Gastrocnemius medialis (tissue), 4 donors: ENCODE results near the gene WASL. TPM values are rescaled to one million over a fixed set of nuclear protein-coding genes. Genes with fewer than 3 reads are reported as not detected.

Experiments
- ATAC-seq, 2 donors: fragments of 150-250 bp; one replicate each; pipeline ENCODE4 v1.9.1; 2016
- DNase-seq, 2 donors: peaks; one replicate each; pipeline ENCODE4 v3.0.0-alpha.2; 2019
- H3K27ac ChIP-seq, 4 donors: fragments of 200-600 bp; sonication (generic); 1 replicate in 1 of 4; 2 replicates in 3 of 4; pipeline ENCODE4 v1.5.1; 2016 to 2018; ENCODE audit warnings: mild to moderate bottlenecking in 2 of 4, moderate library complexity in 1 of 4
- H3K27me3 ChIP-seq, 3 donors: fragments of 200-600 bp; sonication (generic) in 2 of 3; 1 replicate in 1 of 3; 2 replicates in 2 of 3; pipeline versions ENCODE4 v1.5.1 to v1.6.0; 2016 to 2019; ENCODE audit warnings: mild to moderate bottlenecking in 1 of 3, moderate library complexity in 1 of 3
- H3K36me3 ChIP-seq, 2 donors: fragments of 200-600 bp; sonication (generic) in 1 of 2; one replicate each; pipeline ENCODE4 v1.5.1; 2017 to 2018
- H3K4me1 ChIP-seq, 2 donors: fragments of 200-600 bp; sonication (generic) in 1 of 2; one replicate each; pipeline ENCODE4 v1.5.1; 2016 to 2017; ENCODE audit warnings: mild to moderate bottlenecking in 2 of 2
- H3K4me3 ChIP-seq, 4 donors: fragments of 200-600 bp; sonication (generic) in 3 of 4; 1 replicate in 1 of 4; 2 replicates in 3 of 4; pipeline ENCODE4 v1.5.1; 2016 to 2019; ENCODE audit warnings: mild to moderate bottlenecking in 2 of 4
- H3K9me3 ChIP-seq, 3 donors: fragments of 200-600 bp; sonication (generic) in 2 of 3; 1 replicate in 1 of 3; 2 replicates in 2 of 3; pipeline ENCODE4 v1.5.1; 2016 to 2019
- POLR2A ChIP-seq, 2 donors: fragments of 450-650 bp; IDR thresholded peaks; one replicate each; pipeline ENCODE4 v1.6.1; 2017; ENCODE audit warnings: antibody characterized with exemption in 2 of 2, mild to moderate bottlenecking in 2 of 2, moderate library complexity in 2 of 2
- in situ Hi-C, 4 donors: fragments of 200-750 bp; cut with MboI; loops; one replicate each; pipeline versions ENCODE4 v1.15.0 to v1.8.0; 2017; ENCODE audit warnings: low sequenced_read_pairs in 4 of 4
- intact Hi-C: fragments of 100-400 bp; cut with DNase I; formaldehyde crosslinking; loops from one replicate; pipeline ENCODE4 v1.15.1; 2023; ENCODE audit warnings: low total_unique reads
- total RNA-seq, 4 donors: library from RNA; depleted of rRNA; stranded (reverse); fragments of >200 nt; gene quantifications; one replicate each; pipeline versions ENCODE4 v1.1.0 to v1.2.3, GENCODE V29; 2016
- TF ChIP-seq, protein P1 (sequence below), 5 experiments: fragments of 450-650 bp in 3 of 5; fragments of 200-600 bp in 2 of 5; sonication (generic) in 2 of 5; IDR thresholded peaks in 4 of 5; conservative IDR thresholded peaks in 1 of 5; 1 replicate in 4 of 5; 2 replicates in 1 of 5; pipeline ENCODE4 v1.5.1; 2016 to 2019; ENCODE audit warnings: antibody characterized with exemption in 5 of 5, mild to moderate bottlenecking in 3 of 5, moderate library complexity in 3 of 5

WASL gene
- total RNA-seq, 4 donors from 2014 or later, result 29.0 to 40.4 (median 33.0) TPM

DNA sequence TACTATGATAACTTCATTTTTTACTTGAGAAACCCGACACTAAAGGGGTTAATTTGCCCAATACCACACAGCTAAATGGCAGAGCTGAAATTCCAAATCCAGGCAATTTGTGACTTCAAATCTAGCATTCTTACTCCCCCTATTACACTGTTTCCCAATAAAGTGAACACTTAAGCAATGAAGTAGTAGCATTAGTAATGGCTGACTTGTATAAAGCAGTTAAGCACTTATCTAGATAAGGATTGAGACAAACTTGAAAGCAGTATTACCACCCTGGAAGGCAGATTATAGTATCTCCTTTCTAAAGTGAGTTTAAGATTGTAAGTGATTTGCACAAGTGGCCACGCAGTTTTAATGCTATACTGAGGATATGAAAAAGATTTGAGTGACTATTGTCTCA, 39.3 kb downstream of the WASL start:
- intact Hi-C loops, result no loop called here

DNA sequence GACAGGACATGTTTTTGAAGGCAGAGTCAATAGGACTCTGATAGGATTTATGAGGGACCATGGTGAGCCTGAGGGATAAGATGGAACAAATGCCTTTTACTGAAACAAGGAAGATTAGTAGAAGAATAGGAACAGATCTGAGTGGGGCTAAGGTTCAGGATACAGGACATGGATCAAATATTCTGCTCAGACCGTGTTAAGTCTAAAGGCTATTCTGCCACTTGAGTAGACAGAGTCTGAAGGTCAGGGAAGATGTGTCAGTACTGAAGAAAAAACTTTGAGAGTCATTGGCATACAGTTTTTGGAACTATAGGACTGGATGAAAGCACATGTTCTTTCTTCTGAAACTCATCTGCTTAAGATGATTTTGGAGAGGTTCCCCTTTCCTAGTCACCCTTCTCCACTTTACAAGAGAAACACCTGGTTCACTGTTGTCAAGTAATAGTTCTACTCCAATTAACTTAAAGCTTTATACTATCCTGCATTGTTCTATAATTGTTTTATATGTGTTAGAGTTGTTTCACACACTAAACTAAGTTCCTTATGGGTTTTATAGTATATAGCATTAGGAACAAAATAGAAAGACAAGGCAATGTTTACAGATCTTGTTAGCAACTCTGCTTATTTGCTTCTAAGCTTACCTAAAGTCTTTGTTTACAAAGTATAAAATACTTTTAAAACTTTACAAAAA, 43.4 kb downstream of the WASL start:
- intact Hi-C loops, result no loop called here
- H3K4me3 ChIP-seq, result no peak overlapping the region
- no peaks in the 10 kb centered on the region for H3K27me3 ChIP-seq
- peaks cover 0 to 35% of the 10 kb centered on the region in 2 donors for H3K36me3 ChIP-seq
- ATAC-seq (no peak), DNase-seq (no peak)
- TF ChIP-seq, protein P1, sequence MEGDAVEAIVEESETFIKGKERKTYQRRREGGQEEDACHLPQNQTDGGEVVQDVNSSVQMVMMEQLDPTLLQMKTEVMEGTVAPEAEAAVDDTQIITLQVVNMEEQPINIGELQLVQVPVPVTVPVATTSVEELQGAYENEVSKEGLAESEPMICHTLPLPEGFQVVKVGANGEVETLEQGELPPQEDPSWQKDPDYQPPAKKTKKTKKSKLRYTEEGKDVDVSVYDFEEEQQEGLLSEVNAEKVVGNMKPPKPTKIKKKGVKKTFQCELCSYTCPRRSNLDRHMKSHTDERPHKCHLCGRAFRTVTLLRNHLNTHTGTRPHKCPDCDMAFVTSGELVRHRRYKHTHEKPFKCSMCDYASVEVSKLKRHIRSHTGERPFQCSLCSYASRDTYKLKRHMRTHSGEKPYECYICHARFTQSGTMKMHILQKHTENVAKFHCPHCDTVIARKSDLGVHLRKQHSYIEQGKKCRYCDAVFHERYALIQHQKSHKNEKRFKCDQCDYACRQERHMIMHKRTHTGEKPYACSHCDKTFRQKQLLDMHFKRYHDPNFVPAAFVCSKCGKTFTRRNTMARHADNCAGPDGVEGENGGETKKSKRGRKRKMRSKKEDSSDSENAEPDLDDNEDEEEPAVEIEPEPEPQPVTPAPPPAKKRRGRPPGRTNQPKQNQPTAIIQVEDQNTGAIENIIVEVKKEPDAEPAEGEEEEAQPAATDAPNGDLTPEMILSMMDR (IDR thresholded peaks at IDR 0.05 in 4 of 5, conservative IDR thresholded peaks at IDR 0.05 in 1 of 5), result no peak
- peak overlapping the region in 1 of 4 donors; percentile 8 for H3K27ac ChIP-seq
- no peaks in the 10 kb centered on the region for H3K9me3 ChIP-seq
- in situ Hi-C loops, result loop anchor here in 2 of 4 donors (10.0 kb wide), 2 partner anchors 71 to 121 kb away; no protein-coding TSS in a partner anchor
- H3K4me1 ChIP-seq, result peaks cover 8 to 11% of the 10 kb centered on the region in 2 donors

More for the DNA sequence above, 39.3 kb downstream of the WASL start:
- no peaks in the 10 kb centered on the region for H3K27me3 ChIP-seq
- in situ Hi-C loops, result loop anchor here in 2 of 4 donors (10.0 kb wide), 2 partner anchors 75 to 125 kb away; no protein-coding TSS in a partner anchor
- no peak overlapping the region for H3K4me3 ChIP-seq
- ATAC-seq, result no peak
- H3K36me3 ChIP-seq, result peaks cover 0 to 27% of the 10 kb centered on the region in 2 donors
- H3K27ac ChIP-seq, result no peak overlapping the region
- peaks cover 23 to 28% of the 10 kb centered on the region in 2 donors for H3K4me1 ChIP-seq
- no peaks in the 10 kb centered on the region for H3K9me3 ChIP-seq
- no peak for DNase-seq
- no peak for TF ChIP-seq POLR2A (IDR thresholded peaks at IDR 0.05)
- TF ChIP-seq, protein P1 (IDR thresholded peaks at IDR 0.05 in 4 of 5, conservative IDR thresholded peaks at IDR 0.05 in 1 of 5), result no peak

DNA sequence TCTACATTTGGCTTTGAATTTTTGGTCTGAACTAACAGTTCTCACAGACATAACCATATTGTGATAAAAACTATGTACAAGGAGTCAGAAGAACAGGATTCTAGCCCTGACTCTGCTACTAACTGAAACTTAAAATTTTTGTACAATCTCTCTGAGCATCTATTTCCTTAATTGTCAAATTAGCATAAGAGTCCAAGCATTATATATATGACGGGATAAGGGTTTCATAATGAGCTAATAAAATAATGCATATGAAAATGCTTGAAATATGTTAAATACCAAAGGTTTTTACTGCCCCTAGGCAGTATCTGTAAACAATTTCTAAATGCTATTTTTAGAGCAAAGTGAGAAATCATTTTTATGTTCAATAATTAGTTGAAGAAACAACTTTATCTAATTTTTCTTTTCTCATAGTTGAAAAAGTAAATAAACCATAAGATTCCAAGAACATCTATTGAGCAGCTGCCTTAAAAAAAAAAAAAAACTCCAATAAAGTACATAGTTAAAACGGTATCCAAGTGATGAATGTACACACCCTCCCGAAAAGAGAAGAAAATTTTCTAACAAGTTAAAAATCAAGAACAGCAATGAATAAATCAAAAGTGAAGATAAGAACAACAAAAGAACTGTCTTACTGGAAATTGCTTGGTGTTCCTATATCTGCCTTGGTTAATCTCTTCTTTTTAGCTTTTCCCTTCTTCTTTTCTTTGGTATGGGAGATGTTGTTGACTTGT, 52.7 kb downstream of the WASL start:
- Histone ChIP-seq H3K27ac (no peak overlapping the region), H3K4me1 (no peaks in the 10 kb centered on the region), H3K9me3 (no peaks in the 10 kb centered on the region), H3K27me3 (no peaks in the 10 kb centered on the region), H3K36me3 (peaks cover 0 to 37% of the 10 kb centered on the region in 2 donors), H3K4me3 (no peak overlapping the region)
- ATAC-seq (no peak), DNase-seq (no peak)
- TF ChIP-seq, protein P1 (IDR thresholded peaks at IDR 0.05 in 4 of 5, conservative IDR thresholded peaks at IDR 0.05 in 1 of 5), result no peak
- TF ChIP-seq POLR2A (IDR thresholded peaks at IDR 0.05), result no peak
- in situ Hi-C loops, result loop anchor here in 1 of 4 donors (25.0 kb wide), 1 partner anchor 166 kb away; no protein-coding TSS in a partner anchor
- intact Hi-C loops, result no loop called here

DNA sequence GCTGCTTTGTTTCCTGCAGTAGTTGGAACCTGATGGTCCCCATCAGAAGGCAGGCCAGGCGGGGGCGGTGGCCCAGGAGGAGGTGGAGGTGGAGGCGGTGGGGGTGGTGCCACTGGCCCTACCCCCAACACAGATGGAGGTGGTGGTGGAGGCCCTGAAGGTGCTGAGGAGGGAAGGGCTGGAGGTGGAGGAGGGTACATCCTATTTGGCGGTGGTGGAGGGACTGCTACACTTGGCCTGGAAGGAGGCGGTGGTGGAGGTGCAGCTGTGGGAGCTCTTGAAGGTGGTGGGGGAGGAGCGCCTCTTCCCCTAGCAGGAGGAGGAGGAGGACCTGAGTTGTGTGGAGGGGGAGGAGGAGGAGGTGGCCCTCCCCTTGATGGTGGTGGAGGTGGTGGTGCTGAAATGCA, 56.3 kb downstream of the WASL start:
- no peak for TF ChIP-seq POLR2A (IDR thresholded peaks at IDR 0.05)

DNA sequence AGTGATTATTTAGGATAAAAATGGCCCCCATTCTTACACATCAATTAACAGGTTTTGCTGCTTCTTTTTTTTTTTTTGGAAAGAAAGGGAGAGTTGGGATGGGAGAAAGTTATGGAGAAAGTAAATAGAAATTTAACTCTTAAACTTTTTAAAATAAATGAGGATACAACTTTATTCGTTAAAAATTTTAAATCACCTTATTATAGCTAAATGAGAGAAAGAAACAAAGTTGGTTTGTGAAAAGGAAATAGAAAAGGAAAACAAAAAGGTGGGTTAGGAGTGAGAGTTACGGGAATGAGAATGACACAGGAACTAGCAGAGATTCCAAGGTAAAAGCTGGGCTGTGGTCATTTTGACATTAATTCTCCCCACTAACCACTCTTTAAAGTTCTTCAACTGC, 58.3 kb downstream of the WASL start:
- DNase-seq (no peak), ATAC-seq (no peak)
- Histone ChIP-seq H3K4me3 (no peak overlapping the region), H3K36me3 (peaks cover 0 to 34% of the 10 kb centered on the region in 2 donors), H3K27me3 (no peaks in the 10 kb centered on the region), H3K9me3 (no peaks in the 10 kb centered on the region), H3K27ac (no peak overlapping the region), H3K4me1 (no peaks in the 10 kb centered on the region)
- intact Hi-C loops, result no loop called here
- TF ChIP-seq POLR2A (IDR thresholded peaks at IDR 0.05), result no peak
- TF ChIP-seq, protein P1 (IDR thresholded peaks at IDR 0.05 in 4 of 5, conservative IDR thresholded peaks at IDR 0.05 in 1 of 5), result no peak
- in situ Hi-C loops, result loop anchor here in 1 of 4 donors (25.0 kb wide), 1 partner anchor 172 kb away; no protein-coding TSS in a partner anchor

More for the DNA sequence above, 56.3 kb downstream of the WASL start:
- H3K9me3 ChIP-seq, result no peaks in the 10 kb centered on the region
- no peaks in the 10 kb centered on the region for H3K27me3 ChIP-seq
- H3K4me3 ChIP-seq, result no peak overlapping the region
- H3K27ac ChIP-seq, result no peak overlapping the region
- intact Hi-C loops (no loop called here), in situ Hi-C loops (loop anchor here in 1 of 4 donors (25.0 kb wide), 1 partner anchor 170 kb away; no protein-coding TSS in a partner anchor)
- H3K4me1 ChIP-seq, result no peaks in the 10 kb centered on the region
- DNase-seq (no peak), ATAC-seq (no peak)
- H3K36me3 ChIP-seq, result peaks cover 0 to 34% of the 10 kb centered on the region in 2 donors
